HCT116 (cell line): ENCODE results near the gene RGCC. TPM values are rescaled to one million over a fixed set of nuclear protein-coding genes. Genes with fewer than 3 reads are reported as not detected.

ENCODE experiments used
- ATAC-seq: fragments of 200-7000 bp; cut with Tn5 transposase; 2 replicates; pipeline ENCODE4 v1.9.1; 2020; ENCODE audit warnings: mild to moderate bottlenecking, moderate library complexity
- BruUV-seq: library from RNA; stranded (reverse); fragments of 400-500 nt; replicated peaks from 2 replicates; lab custom pipeline; 2021; lab: Mats Ljungman, UMichigan
- CTCF ChIA-PET: fragments of 300-600 bp; sonication (Branson Sonifier 250); formaldehyde crosslinking; loops from one replicate; lab custom pipeline; 2021; ENCODE audit warnings: antibody characterized with exemption; lab: Charles Lee
- POLR2A ChIA-PET: fragments of 300-600, 350-600 bp; sonication (Branson Sonifier 250); formaldehyde crosslinking; loops from one replicate; lab custom pipeline; 2021; ENCODE audit warnings: antibody characterized with exemption; lab: Charles Lee
- RAD21 ChIA-PET, 2 experiments: fragments of 300-600 bp; sonication (Branson Sonifier 250); formaldehyde crosslinking; loops; one replicate each; lab custom pipeline; 2023; ENCODE audit warnings: low total read pairs in 2 of 2; ENCODE audit not compliant: uncharacterized antibody in 2 of 2, unreplicated experiment in 2 of 2, low non-redundant PET in 1 of 2; lab: Charles Lee
- DNase-seq: peaks from one replicate; pipeline ENCODE4 v3.0.0-alpha.2; 2010; ENCODE audit warnings: low read depth, low spot score
- H2AFZ ChIP-seq: fragments of 200-600 bp; shearing (Covaris generic), sonication (generic); 2 replicates; pipeline ENCODE4 v1.6.1; 2017; ENCODE audit warnings: low read depth, mixed run types, mixed read lengths, antibody characterized with exemption, low read length; ENCODE audit not compliant: poor library complexity, severe bottlenecking
- H3K27ac ChIP-seq: 2 replicates; pipeline ENCODE4 v1.5.1; 2012; ENCODE audit warnings: low read depth, low read length
- H3K27me3 ChIP-seq: fragments of 200-600 bp; sonication (generic); 2 replicates; pipeline ENCODE4 v1.6.1; 2016; ENCODE audit warnings: mixed run types, low read length, mixed read lengths; ENCODE audit not compliant: insufficient read depth
- H3K36me3 ChIP-seq, 2 experiments: fragments of 200-500 bp in 1 of 2; fragments of 200-600 bp in 1 of 2; sonication (Bioruptor generic) in 1 of 2; sonication (generic) in 1 of 2; 2 replicates each; pipeline versions ENCODE4 v1.5.1 to v1.6.1; 2014 to 2016; ENCODE audit warnings: low read length in 2 of 2, inconsistent platforms in 1 of 2, mixed read lengths in 1 of 2, mixed run types in 1 of 2; ENCODE audit not compliant: insufficient read depth in 2 of 2, control insufficient read depth in 1 of 2
- H3K4me1 ChIP-seq, 2 experiments: fragments of 200-600 bp in 1 of 2; sonication (generic) in 1 of 2; 2 replicates each; pipeline versions ENCODE4 v1.5.1 to v1.6.1; 2012 to 2017; ENCODE audit warnings: low read length in 2 of 2, inconsistent platforms in 1 of 2, mild to moderate bottlenecking in 1 of 2, mixed read lengths in 1 of 2, mixed run types in 1 of 2, moderate library complexity in 1 of 2; ENCODE audit not compliant: insufficient read depth in 2 of 2, control insufficient read depth in 1 of 2
- H3K4me2 ChIP-seq: fragments of 200-600 bp; sonication (generic); 2 replicates; pipeline ENCODE4 v1.6.1; 2017; ENCODE audit warnings: mixed run types, low read length, mixed read lengths
- H3K4me3 ChIP-seq, 2 experiments: fragments of 200-600 bp in 1 of 2; sonication (generic) in 1 of 2; replicated peaks in 1 of 2; 2 replicates each; pipeline ENCODE4 v1.5.1; 2011 to 2016; ENCODE audit warnings: low read length in 2 of 2, control low read depth in 1 of 2, low read depth in 1 of 2, mild to moderate bottlenecking in 1 of 2, mixed read lengths in 1 of 2, mixed run types in 1 of 2
- H3K79me2 ChIP-seq: fragments of 200-600 bp; sonication (generic); 2 replicates; pipeline ENCODE4 v1.6.1; 2017; ENCODE audit warnings: mild to moderate bottlenecking, mixed run types, low read length, moderate library complexity, mixed read lengths; ENCODE audit not compliant: insufficient read depth
- H3K9ac ChIP-seq: fragments of 200-600 bp; sonication (generic); 2 replicates; pipeline ENCODE4 v1.6.1; 2016; ENCODE audit warnings: low read length, mixed read lengths
- H3K9me2 ChIP-seq: fragments of 200-600 bp; sonication (generic), shearing (Covaris generic); 2 replicates; pipeline ENCODE4 v1.6.1; 2017; ENCODE audit warnings: mixed run types, mild to moderate bottlenecking, moderate library complexity; ENCODE audit not compliant: insufficient read depth
- H3K9me3 ChIP-seq, 2 experiments: fragments of 200-500 bp in 1 of 2; fragments of 200-600 bp in 1 of 2; sonication (Bioruptor generic) in 1 of 2; sonication (generic) in 1 of 2; 2 replicates each; pipeline ENCODE4 v1.6.1; 2014 to 2017; ENCODE audit warnings: low read length in 2 of 2, mixed read lengths in 2 of 2, inconsistent platforms in 1 of 2, low read depth in 1 of 2, mild to moderate bottlenecking in 1 of 2, mixed run types in 1 of 2, moderate library complexity in 1 of 2; ENCODE audit not compliant: control insufficient read depth in 1 of 2, insufficient read depth in 1 of 2
- H4K20me1 ChIP-seq: fragments of 200-600 bp; sonication (generic), shearing (Covaris generic); 2 replicates; pipeline ENCODE4 v1.6.1; 2017; ENCODE audit warnings: mixed run types, mild to moderate bottlenecking, moderate library complexity; ENCODE audit not compliant: insufficient read depth
- ATF3 ChIP-seq: IDR thresholded peaks from 2 replicates; pipeline ENCODE4 v1.6.1; 2012
- CBX3 ChIP-seq: IDR thresholded peaks from 2 replicates; pipeline ENCODE4 v1.6.1; 2012; ENCODE audit warnings: low read depth
- CEBPB ChIP-seq: IDR thresholded peaks from 2 replicates; pipeline ENCODE4 v1.6.1; 2012; ENCODE audit warnings: low read depth
- EZH2phosphoT487 ChIP-seq: fragments of 200-600 bp; IDR thresholded peaks from 2 replicates; pipeline ENCODE4 v1.6.1; 2018; ENCODE audit warnings: antibody characterized with exemption, borderline replicate concordance
- POLR2A ChIP-seq: IDR thresholded peaks from 2 replicates; pipeline ENCODE4 v1.7.0; 2011; ENCODE audit warnings: borderline replicate concordance; ENCODE audit not compliant: insufficient read depth, insufficient read length; ENCODE audit errors: extremely low read depth
- POLR2AphosphoS5 ChIP-seq: IDR thresholded peaks from 2 replicates; pipeline ENCODE4 v1.6.1; 2011; ENCODE audit warnings: mild to moderate bottlenecking, low read depth, low read length, moderate library complexity
- RAD21 ChIP-seq: IDR thresholded peaks from 2 replicates; pipeline ENCODE4 v1.6.1; 2012; ENCODE audit warnings: low read depth, mild to moderate bottlenecking
- REST ChIP-seq: IDR thresholded peaks from 2 replicates; pipeline ENCODE4 v1.6.1; 2012; ENCODE audit warnings: low read depth
- SIN3A ChIP-seq: IDR thresholded peaks from 2 replicates; pipeline ENCODE4 v1.6.1; 2012; ENCODE audit warnings: low read depth
- SP1 ChIP-seq: IDR thresholded peaks from 2 replicates; pipeline ENCODE4 v1.6.1; 2012; ENCODE audit warnings: low read depth
- SRF ChIP-seq: IDR thresholded peaks from 2 replicates; pipeline ENCODE4 v1.6.1; 2012; ENCODE audit warnings: low read depth
- YY1 ChIP-seq: IDR thresholded peaks from 2 replicates; pipeline ENCODE4 v1.6.1; 2011; ENCODE audit warnings: low read length, low read depth, moderate library complexity, mild to moderate bottlenecking; ENCODE audit not compliant: insufficient replicate concordance; ENCODE audit errors: extremely low read depth
- ZBTB33 ChIP-seq: IDR thresholded peaks from 2 replicates; pipeline ENCODE4 v1.6.1; 2011; ENCODE audit warnings: mild to moderate bottlenecking, low read length, moderate library complexity; ENCODE audit not compliant: insufficient replicate concordance; ENCODE audit errors: extremely low read depth
- ZNF274 ChIP-seq: fragments of 200-500 bp; sonication (Bioruptor generic); IDR thresholded peaks from 2 replicates; pipeline ENCODE4 v1.6.1; 2014; ENCODE audit warnings: mild to moderate bottlenecking, low read depth, low read length, inconsistent platforms
- intact Hi-C: fragments of 100-400 bp; cut with micrococcal nuclease; formaldehyde crosslinking; loops from 2 replicates; pipeline ENCODE4 v1.10.0; 2022
- total RNA-seq: library from RNA; stranded (reverse); gene quantifications from one replicate; pipeline ENCODE4 v1.2.1, GENCODE V29; 2021; ENCODE audit not compliant: unreplicated experiment
- TF ChIP-seq, protein P1 (sequence below), 3 experiments: fragments of 200-600 bp in 1 of 3; sonication (generic) in 1 of 3; IDR thresholded peaks in 2 of 3; conservative IDR thresholded peaks in 1 of 3; 2 replicates each; pipeline ENCODE4 v1.5.1; 2012 to 2017; ENCODE audit warnings: low read depth in 2 of 3, low read length in 2 of 3, antibody characterized with exemption in 1 of 3, borderline replicate concordance in 1 of 3, control low read depth in 1 of 3, mild to moderate bottlenecking in 1 of 3, mixed read lengths in 1 of 3, mixed run types in 1 of 3, moderate library complexity in 1 of 3; ENCODE audit not compliant: insufficient read depth in 1 of 3

The RGCC gene
- total RNA-seq, 1 experiment from 2014 or later = 3.2 TPM

- H3K4me3 ChIP-seq = no peak overlapping the region
- no peaks in the 10 kb centered on the region for H3K36me3 ChIP-seq
- H3K9ac ChIP-seq = no peak overlapping the region
- TF ChIP-seq SIN3A (no peak), EZH2phosphoT487 (no peak), CBX3 (no peak), SP1 (no peak), POLR2AphosphoS5 (no peak), RAD21 (no peak), POLR2A (no peak), SRF (no peak), ZNF274 (no peak), YY1 (no peak), ZBTB33 (no peak), ATF3 (no peak), CEBPB (no peak), REST (no peak)
- TF ChIP-seq, protein P1, sequence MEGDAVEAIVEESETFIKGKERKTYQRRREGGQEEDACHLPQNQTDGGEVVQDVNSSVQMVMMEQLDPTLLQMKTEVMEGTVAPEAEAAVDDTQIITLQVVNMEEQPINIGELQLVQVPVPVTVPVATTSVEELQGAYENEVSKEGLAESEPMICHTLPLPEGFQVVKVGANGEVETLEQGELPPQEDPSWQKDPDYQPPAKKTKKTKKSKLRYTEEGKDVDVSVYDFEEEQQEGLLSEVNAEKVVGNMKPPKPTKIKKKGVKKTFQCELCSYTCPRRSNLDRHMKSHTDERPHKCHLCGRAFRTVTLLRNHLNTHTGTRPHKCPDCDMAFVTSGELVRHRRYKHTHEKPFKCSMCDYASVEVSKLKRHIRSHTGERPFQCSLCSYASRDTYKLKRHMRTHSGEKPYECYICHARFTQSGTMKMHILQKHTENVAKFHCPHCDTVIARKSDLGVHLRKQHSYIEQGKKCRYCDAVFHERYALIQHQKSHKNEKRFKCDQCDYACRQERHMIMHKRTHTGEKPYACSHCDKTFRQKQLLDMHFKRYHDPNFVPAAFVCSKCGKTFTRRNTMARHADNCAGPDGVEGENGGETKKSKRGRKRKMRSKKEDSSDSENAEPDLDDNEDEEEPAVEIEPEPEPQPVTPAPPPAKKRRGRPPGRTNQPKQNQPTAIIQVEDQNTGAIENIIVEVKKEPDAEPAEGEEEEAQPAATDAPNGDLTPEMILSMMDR (IDR thresholded peaks at IDR 0.05 in 2 of 3, conservative IDR thresholded peaks at IDR 0.05 in 1 of 3; ENCODE audit: borderline replicate concordance in 1 of 3, insufficient read depth in 1 of 3, low read depth in 2 of 3, low read length in 2 of 3) = no peak
- POLR2A ChIA-PET = no interaction called here
- RAD21 ChIA-PET = no interaction called here
- BruUV-seq = no TSS peak
- no peaks in the 10 kb centered on the region for H3K9me3 ChIP-seq
- no peaks in the 10 kb centered on the region for H3K79me2 ChIP-seq
- no peaks in the 10 kb centered on the region for H3K9me2 ChIP-seq
- H3K4me1 ChIP-seq = no peaks in the 10 kb centered on the region
- DNase-seq (no peak), ATAC-seq (no peak)
- no peaks in the 10 kb centered on the region for H4K20me1 ChIP-seq
- CTCF ChIA-PET = no interaction called here
- no peak overlapping the region for H2AFZ ChIP-seq
- no peak overlapping the region for H3K4me2 ChIP-seq
- intact Hi-C loops = no loop called here
- H3K27me3 ChIP-seq = no peaks in the 10 kb centered on the region
- H3K27ac ChIP-seq = no peak overlapping the region
These were observed 29.7 kb upstream of the RGCC start for GRCh38 chr13:41427666-41428065.
